Common myeloid progenitor, CD34-positive (primary cell): ENCODE data around the gene ZNF714.

Experiments
- CTCF ChIA-PET: fragments of 350-600 bp; sonication (Branson Sonifier 250); formaldehyde crosslinking; loops from one replicate; lab custom pipeline; 2021; ENCODE audit warnings: antibody characterized with exemption; lab: Charles Lee
- POLR2A ChIA-PET: fragments of 350-600 bp; sonication (Branson Sonifier 250); formaldehyde crosslinking; loops from one replicate; lab custom pipeline; 2021; ENCODE audit warnings: antibody characterized with exemption; lab: Charles Lee
- DNase-seq, 3 donors: peaks; one replicate each; pipeline versions ENCODE4 v3.0.0 to v3.0.0-alpha.2; 2013
- H3K27ac ChIP-seq, 2 experiments: 1 replicate in 1 of 2; 2 replicates in 1 of 2; pipeline ENCODE4 v1.7.0; 2013; ENCODE audit warnings: inconsistent platforms in 2 of 2, low read length in 2 of 2, mild to moderate bottlenecking in 2 of 2, low read depth in 1 of 2, moderate library complexity in 1 of 2; ENCODE audit not compliant: severe bottlenecking in 2 of 2, insufficient read depth in 1 of 2, poor library complexity in 1 of 2
- H3K27me3 ChIP-seq, 5 experiments: replicated peaks in 2 of 5; 1 replicate in 3 of 5; 2 replicates in 2 of 5; pipeline versions ENCODE4 v1.6.1 to v1.7.0; 2013; ENCODE audit warnings: low read length in 4 of 5, mild to moderate bottlenecking in 2 of 5, moderate library complexity in 2 of 5, inconsistent platforms in 1 of 5; ENCODE audit not compliant: insufficient read depth in 5 of 5, control insufficient read depth in 4 of 5
- H3K36me3 ChIP-seq, 4 experiments: 1 replicate in 2 of 4; 2 replicates in 2 of 4; pipeline versions ENCODE4 v1.6.1 to v1.7.0; 2013; ENCODE audit warnings: low read length in 3 of 4, control low read depth in 1 of 4, mild to moderate bottlenecking in 1 of 4; ENCODE audit not compliant: control insufficient read depth in 4 of 4, insufficient read depth in 4 of 4
- H3K4me1 ChIP-seq, 4 experiments: 1 replicate in 3 of 4; 2 replicates in 1 of 4; pipeline versions ENCODE4 v1.6.1 to v1.7.1; 2013; ENCODE audit warnings: low read length in 3 of 4, mild to moderate bottlenecking in 3 of 4, control low read depth in 1 of 4, inconsistent platforms in 1 of 4, moderate library complexity in 1 of 4; ENCODE audit not compliant: control insufficient read depth in 4 of 4, insufficient read depth in 4 of 4; ENCODE audit errors: control extremely low read depth in 1 of 4
- H3K4me3 ChIP-seq, 7 experiments: 1 replicate in 4 of 7; 2 replicates in 3 of 7; pipeline versions ENCODE4 v1.5.1 to v1.7.0; 2013; ENCODE audit warnings: mild to moderate bottlenecking in 7 of 7, low read length in 6 of 7, moderate library complexity in 6 of 7, inconsistent platforms in 2 of 7, low read depth in 2 of 7, control low read depth in 1 of 7; ENCODE audit not compliant: insufficient read depth in 4 of 7, control insufficient read depth in 1 of 7; ENCODE audit errors: extremely low read depth in 1 of 7
- H3K9me3 ChIP-seq, 5 experiments: 1 replicate in 4 of 5; 2 replicates in 1 of 5; pipeline versions ENCODE4 v1.6.1 to v1.7.1; 2013; ENCODE audit warnings: low read length in 4 of 5, mild to moderate bottlenecking in 2 of 5, inconsistent platforms in 1 of 5, low read depth in 1 of 5, moderate library complexity in 1 of 5; ENCODE audit not compliant: control insufficient read depth in 4 of 5, insufficient read depth in 2 of 5; ENCODE audit errors: control extremely low read depth in 1 of 5
- whole genome bisulfite sequencing: methylation state at CpG from one replicate; pipeline ENCODE4 v1.1.5; 2013; ENCODE audit not compliant: insufficient coverage; 5-methylcytosine and 5-hydroxymethylcytosine counted together

ZNF714 gene

DNA sequence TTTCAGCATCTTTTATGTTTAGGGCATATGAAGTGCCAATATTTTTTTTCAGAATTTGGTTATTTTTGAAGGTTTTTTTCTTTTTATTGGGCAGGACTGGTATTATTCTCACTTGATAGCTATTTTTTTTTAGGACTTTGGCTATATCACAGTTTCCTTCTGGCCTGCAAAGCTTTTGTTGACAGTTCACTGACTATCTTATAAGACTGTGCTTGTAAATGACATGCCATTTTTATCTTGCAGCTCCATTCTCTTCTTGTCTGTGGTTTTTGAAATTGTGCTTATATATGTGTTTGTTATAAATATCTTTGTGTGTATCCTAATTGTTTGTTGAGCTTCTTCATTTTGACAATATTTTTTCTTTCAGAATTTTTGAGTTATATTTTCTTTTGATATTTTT lies 33.4 kb downstream of the ZNF714 start:
- H3K9me3 ChIP-seq, result peaks cover 3 to 62% (median 16%) of the 10 kb centered on the region in 5 experiments
- POLR2A ChIA-PET, result no interaction called here
- CTCF ChIA-PET, result no interaction called here

DNA sequence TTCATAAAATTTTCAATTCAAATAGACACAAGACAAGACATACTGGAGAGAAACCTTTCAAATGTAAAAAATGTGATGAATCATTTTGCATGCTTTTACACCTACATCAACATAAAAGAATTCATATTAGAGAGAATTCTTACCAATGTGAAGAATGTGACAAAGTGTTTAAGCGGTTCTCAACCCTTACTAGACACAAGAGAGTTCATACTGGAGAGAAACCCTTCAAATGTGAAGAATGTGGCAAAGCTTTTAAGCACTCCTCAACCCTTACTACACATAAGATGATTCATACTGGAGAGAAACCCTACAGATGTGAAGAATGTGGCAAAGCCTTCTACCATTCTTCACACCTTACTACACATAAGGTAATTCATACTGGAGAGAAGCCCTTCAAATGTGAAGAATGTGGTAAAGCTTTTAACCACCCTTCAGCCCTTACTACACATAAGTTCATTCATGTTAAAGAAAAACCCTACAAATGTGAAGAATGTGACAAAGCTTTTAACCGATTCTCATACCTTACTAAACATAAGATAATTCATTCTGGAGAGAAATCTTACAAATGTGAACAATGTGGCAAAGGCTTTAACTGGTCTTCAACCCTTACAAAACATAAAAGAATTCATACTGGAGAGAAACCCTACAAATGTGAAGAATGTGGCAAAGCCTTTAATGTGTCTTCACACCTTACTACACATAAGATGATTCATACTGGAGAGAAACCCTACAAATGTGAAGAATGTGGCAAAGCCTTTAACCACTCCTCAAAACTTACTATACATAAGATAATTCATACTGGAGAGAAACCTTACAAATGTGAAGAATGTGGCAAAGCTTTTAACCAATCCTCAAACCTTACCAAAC lies 35.3 kb downstream of the ZNF714 start:
- no peak for DNase-seq
- H3K9me3 ChIP-seq, result peaks cover 3 to 54% (median 18%) of the 10 kb centered on the region in 5 experiments
- no peaks in the 10 kb centered on the region for H3K27me3 ChIP-seq
- no peak overlapping the region for H3K27ac ChIP-seq
- no peak overlapping the region for H3K4me3 ChIP-seq
- ChIA-PET POLR2A (no interaction called here), CTCF (no interaction called here)
- H3K36me3 ChIP-seq, result peaks cover 5 to 56% (median 23%) of the 10 kb centered on the region in 4 experiments
- no peaks in the 10 kb centered on the region for H3K4me1 ChIP-seq
- no CpG with 5 or more reads among the region's 2 CpGs for WGBS

More for the DNA sequence above, 33.4 kb downstream of the ZNF714 start:
- Histone ChIP-seq H3K4me1 (no peaks in the 10 kb centered on the region), H3K27ac (no peak overlapping the region), H3K36me3 (peaks cover 5 to 63% (median 23%) of the 10 kb centered on the region in 4 experiments), H3K4me3 (no peak overlapping the region), H3K27me3 (no peaks in the 10 kb centered on the region)
- peak; percentile 3 to 54 (median 22) for DNase-seq

DNA sequence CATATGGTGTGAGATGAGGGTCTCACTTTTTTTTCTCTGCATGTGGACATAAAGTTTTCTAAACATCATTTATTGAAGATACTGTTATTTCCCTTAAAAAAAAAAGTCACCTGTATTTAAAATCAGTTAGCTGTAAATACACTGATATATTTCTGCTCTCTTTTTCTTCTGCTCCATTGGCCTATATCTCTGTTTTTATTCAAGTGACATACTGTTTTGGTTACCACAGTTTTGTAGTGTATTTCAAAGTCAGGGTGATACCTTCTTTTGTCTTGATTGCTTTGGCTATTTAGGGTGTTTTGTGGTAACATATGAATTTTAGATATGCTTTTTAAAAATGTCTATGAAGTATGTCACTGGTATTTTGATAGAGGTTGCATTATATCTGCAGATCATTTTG lies 44.1 kb downstream of the ZNF714 start:
- Histone ChIP-seq H3K4me3 (no peak overlapping the region), H3K36me3 (peaks cover 0 to 11% (median 1%) of the 10 kb centered on the region in 4 experiments), H3K27me3 (no peaks in the 10 kb centered on the region), H3K27ac (no peak overlapping the region), H3K4me1 (peaks cover 0 to 14% (median 0%) of the 10 kb centered on the region in 4 experiments), H3K9me3 (peaks cover 0 to 7% (median 3%) of the 10 kb centered on the region in 5 experiments)
- ChIA-PET POLR2A (no interaction called here), CTCF (no interaction called here)
- no peak for DNase-seq

DNA sequence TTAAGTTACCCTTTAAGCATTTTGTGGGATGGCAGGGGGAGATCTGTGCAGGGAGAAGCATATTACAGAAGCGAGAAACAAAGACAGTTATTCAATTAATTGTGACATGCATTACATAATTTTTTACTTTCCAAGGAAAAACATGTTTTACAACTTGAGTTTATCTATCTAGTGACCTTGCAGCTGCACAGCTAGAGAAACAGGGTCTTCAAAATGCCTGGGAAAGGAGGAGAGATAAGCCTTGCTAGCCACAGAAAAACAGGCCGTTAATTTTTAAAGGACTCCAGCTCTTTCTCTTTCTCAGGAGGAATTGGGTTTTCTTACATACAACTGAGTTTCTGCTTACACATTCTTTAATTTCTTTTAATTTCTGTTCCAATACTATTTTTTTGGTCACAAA lies 45.0 kb downstream of the ZNF714 start:
- CTCF ChIA-PET, result no interaction called here
- no peak overlapping the region for H3K4me3 ChIP-seq
- POLR2A ChIA-PET, result no interaction called here
- WGBS, result no CpG with 5 or more reads among the region's 2 CpGs
- peaks cover 0 to 14% (median 0%) of the 10 kb centered on the region in 4 experiments for H3K4me1 ChIP-seq
- peaks cover 0 to 11% (median 1%) of the 10 kb centered on the region in 4 experiments for H3K36me3 ChIP-seq
- DNase-seq, result peak in 2 of 3 donors; percentile 31 to 56
- H3K27me3 ChIP-seq, result no peaks in the 10 kb centered on the region
- peak overlapping the region in 1 of 2 experiments; percentile 36 for H3K27ac ChIP-seq
- H3K9me3 ChIP-seq, result peaks cover 0 to 7% (median 3%) of the 10 kb centered on the region in 5 experiments

DNA sequence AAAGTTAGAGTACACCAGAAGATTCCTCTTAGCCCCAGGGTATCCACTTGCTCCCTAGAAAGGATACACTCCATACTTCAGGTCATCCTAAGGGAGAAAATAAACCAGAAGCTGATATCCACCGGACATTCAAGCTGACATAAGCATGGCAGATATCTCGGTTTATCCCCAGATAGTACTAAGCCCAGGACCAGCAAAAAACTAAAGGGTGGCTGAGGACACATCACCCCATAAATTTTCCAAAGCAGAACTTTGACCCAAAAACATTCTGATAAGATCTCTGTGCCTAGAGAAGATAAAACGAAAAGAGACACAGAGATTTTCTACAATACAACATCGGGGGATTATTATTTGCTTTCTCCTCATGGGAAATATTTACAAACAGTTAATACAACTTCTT lies 45.9 kb downstream of the ZNF714 start:
- POLR2A ChIA-PET, result no interaction called here
- peaks cover 0 to 4% (median 0%) of the 10 kb centered on the region in 5 experiments for H3K9me3 ChIP-seq
- DNase-seq, result no peak
- CTCF ChIA-PET, result no interaction called here
- H3K4me1 ChIP-seq, result peaks cover 0 to 14% (median 0%) of the 10 kb centered on the region in 4 experiments
- no peak overlapping the region for H3K27ac ChIP-seq
- 100% methylated on average over 1 of the region's 4 CpGs for WGBS
- H3K36me3 ChIP-seq, result peaks cover 0 to 5% (median 0%) of the 10 kb centered on the region in 4 experiments
- H3K4me3 ChIP-seq, result no peak overlapping the region
- no peaks in the 10 kb centered on the region for H3K27me3 ChIP-seq

DNA sequence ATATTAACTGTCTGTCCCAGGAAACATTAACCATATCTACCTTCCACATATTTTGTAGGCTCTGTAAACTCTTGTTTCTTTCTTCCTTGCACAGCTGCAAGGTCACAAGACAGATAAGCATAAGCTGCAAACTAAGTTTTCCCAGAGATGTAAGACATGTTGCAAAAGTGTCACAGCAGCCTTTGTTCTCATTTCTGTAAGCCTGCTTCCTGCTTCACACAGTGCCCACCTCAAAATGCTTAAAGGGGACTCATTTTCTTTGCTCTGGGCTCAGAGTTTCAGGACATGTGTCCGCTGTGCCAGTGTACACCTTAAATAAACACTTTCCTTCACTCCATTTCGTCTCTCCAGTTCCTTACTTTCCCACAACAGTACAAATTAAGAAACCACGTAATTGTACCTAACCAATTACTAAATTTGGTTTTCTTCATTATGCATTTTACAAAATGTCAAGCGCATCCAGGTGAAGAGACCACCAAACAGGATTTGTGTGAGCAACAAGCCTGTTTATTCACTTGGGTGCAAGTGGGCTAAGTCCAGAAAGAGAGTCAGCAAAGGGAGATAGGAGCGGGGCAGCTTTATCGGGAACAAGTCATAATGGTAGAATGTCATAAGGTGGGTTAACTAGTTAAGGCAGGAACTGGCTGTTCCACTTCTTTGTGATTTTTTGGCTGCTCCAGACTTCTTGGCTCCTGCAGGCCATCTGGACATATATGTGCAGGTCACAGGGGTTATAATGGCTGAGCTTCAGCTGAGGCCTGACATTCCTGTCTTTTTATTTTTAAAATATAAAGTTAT lies 47.1 kb downstream of the ZNF714 start:
- DNase-seq, result peak; percentile 7 to 66 (median 36)
- WGBS, result 96% methylated on average over 6 of the region's 6 CpGs
- H3K27ac ChIP-seq, result peak overlapping the region in 1 of 2 experiments; percentile 36
- H3K27me3 ChIP-seq, result no peaks in the 10 kb centered on the region
- H3K36me3 ChIP-seq, result peaks cover 0 to 5% (median 0%) of the 10 kb centered on the region in 4 experiments
- ChIA-PET CTCF (no interaction called here), POLR2A (no interaction called here)
- no peak overlapping the region for H3K4me3 ChIP-seq
- peaks cover 0 to 4% (median 0%) of the 10 kb centered on the region in 5 experiments for H3K9me3 ChIP-seq
- peaks cover 0 to 14% (median 0%) of the 10 kb centered on the region in 4 experiments for H3K4me1 ChIP-seq
